Esophagus squamous epithelium (tissue), 5 donors: Measurements from ENCODE around the gene TMEM131L. TPM values are rescaled to one million over a fixed set of nuclear protein-coding genes. Genes with fewer than 3 reads are reported as not detected.

Experiments used
- DNase-seq: peaks from one replicate; lab custom pipeline; 2025; lab: John Stamatoyannopoulos, UW
- H3K27ac ChIP-seq, 4 donors: fragments of 200-600 bp; sonication (generic); one replicate each; pipeline ENCODE4 v1.5.1; 2016 to 2019; ENCODE audit warnings: mild to moderate bottlenecking in 1 of 4
- H3K27me3 ChIP-seq, 4 donors: fragments of 200-600 bp; sonication (generic); 1 replicate in 3 of 4; 2 replicates in 1 of 4; pipeline versions ENCODE4 v1.5.1 to v1.6.0; 2017 to 2021; ENCODE audit warnings: antibody characterized with exemption in 1 of 4
- H3K36me3 ChIP-seq, 3 donors: fragments of 200-600 bp; sonication (generic); one replicate each; pipeline ENCODE4 v1.5.1; 2016 to 2019
- H3K4me1 ChIP-seq, 3 donors: fragments of 200-600 bp; sonication (generic); one replicate each; pipeline ENCODE4 v1.5.1; 2017 to 2019
- H3K4me3 ChIP-seq, 4 donors: fragments of 200-600 bp; sonication (generic); 1 replicate in 3 of 4; 2 replicates in 1 of 4; pipeline ENCODE4 v1.5.1; 2016 to 2019; ENCODE audit warnings: mild to moderate bottlenecking in 2 of 4, moderate library complexity in 1 of 4
- H3K9me3 ChIP-seq, 3 donors: fragments of 200-600 bp; sonication (generic); one replicate each; pipeline ENCODE4 v1.5.1; 2016 to 2019
- CTCF ChIP-seq, 6 experiments: fragments of 450-650 bp in 4 of 6; fragments of 200-600 bp in 2 of 6; sonication (generic) in 2 of 6; IDR thresholded peaks; one replicate each; pipeline ENCODE4 v1.5.1; 2016 to 2019; ENCODE audit warnings: antibody characterized with exemption in 6 of 6, mild to moderate bottlenecking in 4 of 6, moderate library complexity in 4 of 6
- POLR2A ChIP-seq, 4 donors: fragments of 450-650 bp; IDR thresholded peaks; one replicate each; pipeline ENCODE4 v1.6.1; 2017; ENCODE audit warnings: antibody characterized with exemption in 4 of 4, mild to moderate bottlenecking in 4 of 4, moderate library complexity in 3 of 4
- WGBS, 2 donors: methylation state at CpG; one replicate each; pipeline ENCODE4 v1.1.5; 2018; 5-methylcytosine and 5-hydroxymethylcytosine counted together
- intact Hi-C: fragments of 100-400 bp; cut with DNase I; formaldehyde crosslinking; loops from one replicate; pipeline ENCODE4 v1.15.0; 2022
- total RNA-seq, 4 donors: library from RNA; depleted of rRNA; stranded (reverse); fragments of >200 nt; gene quantifications; one replicate each; pipeline ENCODE4 v1.1.0, GENCODE V29; 2016
- donor health status: DM: yes; HTN: yes; CAD: no.

TMEM131L gene
- total RNA-seq, 4 donors from 2014 or later: 9.2 to 14.7 (median 12.4) TPM

GRCh38 chr4:153497988-153498967 lies 32.1 kb downstream of the TMEM131L start:
- Histone ChIP-seq H3K27me3 (no peaks in the 10 kb centered on the region), H3K27ac (peak overlapping the region in 3 of 4 donors; percentile 62 to 76 (median 70)), H3K4me1 (peaks cover 6 to 48% (median 9%) of the 10 kb centered on the region in 3 donors), H3K9me3 (no peaks in the 10 kb centered on the region), H3K4me3 (peak overlapping the region in 1 of 4 donors; percentile 18), H3K36me3 (no peaks in the 10 kb centered on the region)
- TF ChIP-seq CTCF (IDR thresholded peaks at IDR 0.05): no peak
- no peak for TF ChIP-seq POLR2A (IDR thresholded peaks at IDR 0.05)
- WGBS, 2 donors: 60 to 61% methylated on average over 9 of the region's 9 CpGs
- intact Hi-C loops: no loop called here
- DNase-seq: no peak

- no peaks in the 10 kb centered on the region for H3K36me3 ChIP-seq
- H3K4me1 ChIP-seq: peaks cover 6 to 48% (median 9%) of the 10 kb centered on the region in 3 donors
- no peak overlapping the region for H3K4me3 ChIP-seq
- intact Hi-C loops: no loop called here
- WGBS, 2 donors: 60 to 80% methylated on average over 10 to 11 of the region's 11 CpGs
- H3K9me3 ChIP-seq: no peaks in the 10 kb centered on the region
- H3K27me3 ChIP-seq: no peaks in the 10 kb centered on the region
- H3K27ac ChIP-seq: peak overlapping the region in 3 of 4 donors; percentile 62 to 76 (median 70)
- DNase-seq: no peak
- TF ChIP-seq CTCF (IDR thresholded peaks at IDR 0.05) (no peak), POLR2A (IDR thresholded peaks at IDR 0.05) (no peak)
These were observed 32.8 kb downstream of the TMEM131L start for GRCh38 chr4:153499005-153499404.

GRCh38 chr4:153501578-153501977 lies 35.4 kb downstream of the TMEM131L start:
- no peak for DNase-seq
- 55 to 75% methylated on average over 1 of the region's 1 CpG for WGBS, 2 donors

GRCh38 chr4:153502584-153502983 lies 36.4 kb downstream of the TMEM131L start:
- TF ChIP-seq POLR2A (IDR thresholded peaks at IDR 0.05): no peak
- no peak for TF ChIP-seq CTCF (IDR thresholded peaks at IDR 0.05)
- DNase-seq: no peak
- Histone ChIP-seq H3K9me3 (no peaks in the 10 kb centered on the region), H3K27me3 (no peaks in the 10 kb centered on the region), H3K36me3 (no peaks in the 10 kb centered on the region), H3K4me1 (peaks cover 6 to 52% (median 20%) of the 10 kb centered on the region in 3 donors), H3K27ac (no peak overlapping the region), H3K4me3 (no peak overlapping the region)
- 47% methylated on average over 1 of the region's 1 CpG for WGBS, 2 donors
- intact Hi-C loops: no loop called here

More at GRCh38 chr4:153501578-153501977, 35.4 kb downstream of the TMEM131L start:
- Histone ChIP-seq H3K9me3 (no peaks in the 10 kb centered on the region), H3K27ac (peak overlapping the region in 1 of 4 donors; percentile 10), H3K4me3 (no peak overlapping the region), H3K36me3 (no peaks in the 10 kb centered on the region), H3K27me3 (no peaks in the 10 kb centered on the region), H3K4me1 (peaks cover 6 to 52% (median 14%) of the 10 kb centered on the region in 3 donors)
- no peak for TF ChIP-seq CTCF (IDR thresholded peaks at IDR 0.05)
- TF ChIP-seq POLR2A (IDR thresholded peaks at IDR 0.05): no peak
- intact Hi-C loops: no loop called here
